HG02852 (cell line): ENCODE data around the gene PTRHD1.
"Not testable (repeated sequence)": the region's sequence is repeated elsewhere in the genome, so short reads cannot be mapped to it uniquely, and the experiment has no call there.

Experiments used
- ATAC-seq: cut with Tn5 transposase; IDR thresholded peaks from one replicate; pipeline ENCODE4 v1.9.1; 2021; ENCODE audit warnings: mild to moderate bottlenecking, moderate library complexity; ENCODE audit not compliant: unreplicated experiment

PTRHD1 gene

DNA sequence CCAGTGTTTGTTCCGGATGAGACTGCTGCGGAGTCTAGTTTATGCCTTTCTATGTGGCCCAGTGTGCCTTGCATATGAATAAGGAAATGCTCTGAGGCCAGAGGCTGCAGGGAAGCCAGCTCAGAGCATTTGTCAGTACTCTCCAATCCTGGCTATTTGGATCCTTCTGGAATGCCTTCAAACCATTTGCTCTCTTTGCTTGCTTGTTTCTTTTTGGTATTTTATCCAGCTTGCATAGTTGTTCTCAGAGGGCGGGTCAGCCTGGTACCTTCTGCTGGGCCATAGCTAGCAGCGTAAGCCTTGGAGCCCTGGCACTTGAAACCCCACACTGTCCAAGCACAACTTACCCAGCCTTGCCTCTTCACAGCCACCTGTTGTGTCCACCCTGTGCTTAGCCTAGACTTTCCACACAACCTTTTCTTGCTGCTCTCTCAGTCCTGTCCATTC is 20.5 kb upstream of the PTRHD1 start:
- no peak for ATAC-seq

DNA sequence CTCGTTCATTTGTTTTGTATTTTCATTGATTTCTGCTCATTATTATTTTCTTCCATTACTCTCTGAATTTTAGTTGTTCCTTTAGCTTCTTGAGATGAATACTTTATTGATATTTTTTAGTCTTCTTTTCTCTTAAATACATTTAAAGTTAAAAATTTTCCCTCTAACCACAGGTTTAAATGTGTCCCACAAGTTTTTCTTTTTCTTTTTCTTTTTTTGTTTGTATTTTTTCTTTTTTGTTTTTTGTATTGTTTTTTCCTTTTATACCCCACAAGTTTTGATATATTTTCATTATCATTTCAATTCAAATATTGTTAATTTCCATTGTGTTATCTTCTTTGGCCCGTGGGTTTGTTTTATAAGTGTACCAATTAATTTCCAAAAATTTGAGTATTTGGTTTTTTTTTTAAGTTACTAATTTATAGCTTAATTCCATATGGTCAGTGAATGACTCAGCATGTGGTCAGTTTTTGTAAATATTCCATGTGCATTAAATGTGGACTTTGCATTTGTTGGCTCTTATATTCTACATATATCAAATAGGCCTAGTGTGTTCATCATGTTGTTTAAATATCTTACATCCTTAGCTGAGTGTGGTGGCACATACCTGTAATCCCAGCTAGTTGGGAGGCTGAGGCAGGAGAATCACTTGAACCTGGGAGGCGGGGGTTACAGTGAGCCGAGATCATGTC is 16.3 kb upstream of the PTRHD1 start:
- ATAC-seq = no peak

DNA sequence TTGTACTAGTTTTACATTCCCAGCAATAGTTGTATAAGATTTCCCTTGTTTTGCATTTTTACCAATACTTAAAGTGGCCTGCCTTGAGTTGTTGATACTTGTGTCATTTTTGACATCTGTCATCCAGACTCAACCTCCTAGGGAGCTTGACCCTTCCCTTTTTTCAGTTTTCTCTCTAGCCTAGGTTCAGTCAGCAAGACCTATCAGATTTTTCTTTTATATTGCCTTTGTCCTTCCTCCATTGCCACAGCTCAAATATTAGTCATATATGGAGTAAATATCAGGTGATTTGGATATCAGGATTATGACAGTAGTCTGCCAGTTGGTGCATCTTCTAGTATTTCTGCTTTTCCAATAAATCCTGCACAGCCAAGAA is 13.5 kb upstream of the PTRHD1 start:
- ATAC-seq = no peak

DNA sequence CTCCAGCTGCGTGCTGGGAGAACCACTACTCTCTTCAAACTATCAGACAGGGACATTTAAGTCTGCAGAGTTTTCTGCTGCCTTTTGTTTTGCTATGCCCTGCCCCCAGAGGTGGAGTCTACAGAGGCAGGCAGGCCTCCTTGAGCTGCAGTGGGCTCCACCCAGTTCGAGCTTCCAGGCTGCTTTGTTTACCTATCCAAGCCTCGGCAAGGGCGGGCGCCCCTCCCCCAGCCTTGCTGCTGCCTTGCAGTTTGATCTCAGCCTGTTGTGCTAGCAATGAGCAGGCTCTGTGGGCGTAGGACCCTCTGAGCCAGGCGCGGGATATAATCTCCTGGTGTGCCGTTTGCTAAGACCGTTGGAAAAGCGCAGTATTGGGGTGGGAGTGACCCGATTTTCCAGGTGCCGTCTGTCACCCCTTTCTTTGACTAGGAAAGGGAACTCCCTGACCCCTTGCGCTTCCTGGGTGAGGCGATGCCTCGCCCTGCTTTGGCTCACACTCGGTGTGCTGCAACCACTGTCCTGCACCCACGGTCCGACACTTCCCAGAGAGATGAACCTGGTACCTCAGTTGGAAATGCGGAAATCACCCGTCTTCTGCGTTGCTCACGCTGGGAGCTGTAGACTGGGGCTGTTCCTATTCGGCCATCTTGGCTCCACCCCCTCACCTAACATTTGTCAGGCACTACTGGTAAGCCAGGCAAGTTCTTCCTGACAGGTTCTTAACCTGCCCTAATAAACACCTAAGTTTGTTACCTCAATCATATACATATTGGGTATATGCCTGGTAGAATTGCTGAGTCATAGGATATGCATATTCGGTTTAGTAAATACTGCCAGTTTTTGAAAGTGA is 12.8 kb upstream of the PTRHD1 start:
- ATAC-seq = not testable (repeated sequence)

DNA sequence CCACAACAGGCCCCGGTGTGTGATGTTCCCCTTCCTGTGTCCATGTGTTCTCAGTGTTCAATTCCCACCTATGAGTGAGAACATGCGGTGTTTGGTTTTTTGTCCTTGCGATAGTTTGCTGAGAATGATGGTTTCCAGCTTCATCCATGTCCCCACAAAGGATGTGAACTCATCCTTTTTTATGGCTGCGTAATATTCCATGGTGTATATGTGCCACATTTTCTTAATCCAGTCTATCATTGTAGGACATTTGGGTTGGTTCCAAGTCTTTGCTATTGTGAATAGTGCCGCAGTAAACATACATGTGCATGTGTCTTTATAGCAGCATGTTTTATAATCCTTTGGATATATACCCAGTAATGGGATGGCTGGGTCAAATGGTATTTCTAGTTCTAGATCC is 7.3 kb upstream of the PTRHD1 start:
- not testable (repeated sequence) for ATAC-seq

DNA sequence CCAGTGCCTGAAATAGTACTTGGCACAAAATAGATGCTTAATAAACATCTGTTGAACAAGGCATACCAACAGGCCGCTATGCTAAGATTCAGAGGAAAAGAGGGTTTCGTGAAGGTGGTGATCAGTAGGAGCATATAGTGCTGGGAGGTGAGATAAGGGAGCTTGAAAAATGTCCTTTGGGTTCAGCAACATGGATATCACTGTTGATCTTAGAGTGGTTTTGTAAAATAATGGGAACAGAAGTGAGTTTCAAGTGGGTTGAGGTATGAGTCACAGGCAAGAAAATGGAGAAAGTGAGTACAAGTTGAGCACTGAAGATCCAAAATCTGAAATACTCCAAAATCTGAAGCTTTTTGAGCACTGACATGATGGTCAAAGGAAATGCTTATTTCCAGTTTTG is 4.5 kb upstream of the PTRHD1 start:
- no peak for ATAC-seq

DNA sequence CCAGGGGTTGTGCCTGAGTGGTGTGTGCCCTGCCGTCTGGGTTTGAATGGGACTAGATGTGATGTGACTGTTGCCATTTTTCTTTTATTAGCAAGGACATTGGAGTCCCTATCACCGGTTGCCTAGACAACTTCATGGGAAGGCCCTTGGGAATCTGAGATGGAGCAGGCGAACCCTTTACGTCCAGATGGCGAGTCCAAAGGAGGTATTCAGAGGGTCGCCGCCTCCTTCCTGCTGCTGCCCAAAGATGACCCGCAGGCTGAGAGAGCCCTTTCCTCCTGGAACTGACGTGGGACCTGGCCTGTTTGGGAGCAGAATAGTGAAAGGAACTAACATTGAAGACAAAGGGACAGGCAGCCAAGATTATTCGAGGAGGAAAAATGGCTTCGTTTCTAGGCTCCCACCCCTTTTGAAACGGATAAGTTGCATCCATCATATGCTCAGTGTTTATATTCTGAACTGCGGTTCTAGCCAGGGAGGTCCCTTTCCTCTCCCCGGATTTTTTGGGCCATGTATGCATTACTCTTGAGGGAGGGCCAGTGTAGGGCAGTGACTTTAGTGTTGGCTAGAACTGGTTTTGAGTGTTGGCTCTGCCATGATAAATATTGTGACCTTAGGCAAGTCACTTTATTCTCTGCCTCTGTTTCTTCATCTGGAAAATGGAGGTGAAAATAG is 707 bp upstream of the PTRHD1 start:
- no peak for ATAC-seq

DNA sequence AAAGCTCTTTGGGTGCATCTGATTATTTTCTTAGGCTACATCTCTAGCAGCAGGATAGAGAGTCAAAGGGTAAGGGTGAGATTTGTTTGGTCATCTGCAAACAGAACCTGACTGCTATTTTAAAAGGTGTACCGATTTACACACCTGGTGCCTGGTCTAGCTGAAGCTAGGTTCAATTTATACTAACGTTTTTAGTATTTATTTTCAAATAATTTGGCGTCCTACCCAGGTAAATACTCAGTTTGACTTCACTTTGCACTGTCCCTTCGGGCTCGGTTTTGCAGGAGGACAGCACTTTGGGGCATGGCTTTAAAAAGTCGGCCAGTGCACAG is 683 bp downstream of the PTRHD1 start:
- no peak for ATAC-seq

DNA sequence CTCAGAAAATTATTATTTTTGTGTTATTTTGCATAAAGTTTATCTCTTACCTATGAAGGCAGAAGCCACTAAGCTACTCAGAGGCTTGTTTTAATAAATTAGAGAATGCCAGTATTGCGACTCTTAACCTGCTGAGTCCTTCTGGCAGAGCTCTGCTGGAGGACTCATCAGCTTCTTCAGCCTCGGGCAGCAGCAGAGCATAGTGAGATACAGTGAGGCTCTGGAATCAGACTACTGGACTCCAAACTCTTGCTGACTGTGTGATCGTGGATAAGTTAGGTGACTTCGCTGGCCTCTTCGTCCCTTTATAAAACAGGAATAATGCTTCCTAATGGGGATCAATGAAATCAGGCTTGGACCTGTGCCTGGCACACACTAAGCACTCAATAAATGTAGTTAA is 1.7 kb downstream of the PTRHD1 start:
- no peak for ATAC-seq

DNA sequence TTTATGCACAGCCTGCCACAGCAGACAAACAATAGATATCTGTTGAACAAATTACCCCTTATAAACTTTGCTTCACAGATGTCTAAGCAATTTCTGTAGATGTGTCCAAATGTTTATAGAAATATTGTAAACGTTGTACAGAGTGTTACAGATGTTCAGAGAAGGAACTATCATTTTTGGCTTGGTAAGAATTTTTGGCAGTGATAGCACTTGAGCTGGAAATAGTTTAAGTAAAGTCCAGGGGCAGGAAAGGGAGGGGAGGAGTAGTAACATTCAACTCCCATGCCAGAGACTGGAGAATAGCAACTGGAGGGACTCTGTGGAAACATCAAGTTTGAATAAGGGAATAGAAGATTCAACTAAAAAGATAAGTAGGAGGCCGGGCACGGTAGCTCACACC is 4.4 kb downstream of the PTRHD1 start:
- no peak for ATAC-seq

DNA sequence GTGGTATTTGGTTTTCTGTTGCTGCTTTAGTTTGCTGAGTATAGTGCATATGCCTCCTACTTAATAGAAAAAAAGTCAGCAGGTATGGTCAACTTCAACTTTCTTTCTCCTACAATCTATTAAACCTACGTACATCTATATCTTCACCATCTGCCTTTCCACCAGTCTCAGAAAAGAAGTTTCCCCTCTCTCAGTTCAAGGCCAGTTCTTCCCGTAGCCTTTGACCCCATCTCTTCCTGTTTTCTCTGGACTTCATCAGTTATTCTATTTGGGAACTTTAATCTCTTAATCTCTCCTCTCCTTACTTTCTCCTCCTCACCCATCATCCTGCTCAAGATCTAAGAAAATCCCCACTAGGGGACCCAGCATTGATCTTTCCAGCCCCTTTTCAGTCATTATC is 5.7 kb downstream of the PTRHD1 start:
- ATAC-seq = no peak

DNA sequence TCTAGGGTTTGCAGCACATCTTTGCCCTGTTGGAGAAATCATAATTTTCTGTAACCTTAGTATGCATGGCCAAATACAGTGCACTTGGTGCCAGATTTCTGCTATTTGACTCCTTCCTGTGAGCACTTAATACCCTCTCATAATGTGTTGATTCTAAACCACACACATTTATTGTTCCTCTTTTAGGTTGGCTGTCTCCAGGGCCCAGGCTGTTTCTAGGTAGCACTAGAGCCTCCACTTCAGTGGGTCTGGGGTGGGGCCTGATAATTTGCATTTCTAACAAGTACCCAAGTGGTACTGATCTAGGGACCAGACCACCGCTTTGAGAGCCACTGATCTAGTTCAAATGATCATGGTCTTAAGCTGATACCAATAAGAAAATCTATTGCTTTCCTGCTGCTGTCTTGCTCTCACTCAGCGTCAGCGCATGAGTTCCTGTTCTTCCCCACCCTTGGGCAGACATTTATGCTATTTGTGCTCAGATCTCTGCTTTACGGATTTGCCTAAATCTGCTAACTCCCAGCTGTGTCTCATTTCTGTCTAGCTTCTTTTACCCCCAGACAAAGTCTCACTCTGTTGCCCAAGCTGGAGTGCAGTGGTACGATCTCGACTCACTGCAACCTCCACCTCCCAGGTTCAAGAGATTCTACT is 7.4 kb downstream of the PTRHD1 start:
- ATAC-seq = peak; percentile 85

DNA sequence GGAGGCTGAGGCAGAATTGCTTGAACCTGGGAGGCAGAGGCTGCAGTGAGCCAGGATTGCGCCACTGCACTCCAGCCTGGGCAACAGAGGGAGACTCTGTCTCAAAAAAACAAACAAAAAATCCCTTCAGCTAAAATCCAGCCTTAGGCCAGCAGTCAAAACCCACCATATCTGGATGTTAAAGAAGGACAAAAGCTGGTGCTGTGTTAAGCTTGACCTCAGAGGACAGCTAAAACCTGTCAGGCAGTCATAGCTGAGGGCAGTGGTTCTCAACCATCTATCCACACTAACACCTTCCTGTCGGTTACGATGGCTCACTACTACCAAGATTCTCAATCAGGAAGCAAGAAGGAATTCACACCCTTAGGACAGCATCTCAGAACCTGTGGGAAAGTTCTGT is 9.6 kb downstream of the PTRHD1 start:
- ATAC-seq = no peak

DNA sequence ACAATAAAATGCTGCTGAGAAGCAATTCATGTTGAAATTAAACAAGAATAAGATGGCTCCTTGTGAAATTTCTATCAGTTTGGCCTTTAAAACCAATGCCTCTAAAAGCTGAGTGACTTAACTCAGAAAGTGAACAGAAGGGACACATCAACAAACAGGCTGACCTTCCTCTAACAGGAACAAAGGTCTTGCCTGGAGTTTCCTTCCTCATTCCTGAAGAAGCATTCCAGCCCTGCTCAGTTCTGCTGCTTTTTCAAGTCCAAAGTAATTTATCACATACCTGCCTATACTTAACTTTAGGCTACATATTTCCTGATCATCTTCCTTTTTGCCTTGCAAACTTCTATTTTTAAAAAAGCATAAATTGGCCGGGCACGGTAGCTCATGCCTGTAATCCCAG is 14.1 kb downstream of the PTRHD1 start:
- no peak for ATAC-seq

DNA sequence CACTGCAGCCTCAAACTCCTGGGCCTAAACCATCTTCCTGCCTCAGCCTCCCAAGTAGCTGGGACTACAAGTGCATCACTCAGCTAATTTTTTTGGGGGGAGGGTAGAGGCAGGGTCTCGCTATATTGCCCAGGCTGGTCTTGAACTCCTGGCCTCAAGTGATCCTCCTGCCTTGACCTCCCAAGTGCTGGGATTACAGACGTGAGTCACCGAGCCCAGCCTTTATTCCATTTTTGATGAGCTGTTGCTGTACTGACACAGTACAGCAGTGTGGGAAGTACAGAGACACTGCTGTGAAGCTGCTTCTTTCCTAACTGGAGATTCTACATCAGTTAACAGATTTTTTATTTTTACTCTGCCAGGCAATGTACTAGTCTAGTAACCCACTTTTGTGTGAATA is 18.8 kb downstream of the PTRHD1 start:
- ATAC-seq = no peak

DNA sequence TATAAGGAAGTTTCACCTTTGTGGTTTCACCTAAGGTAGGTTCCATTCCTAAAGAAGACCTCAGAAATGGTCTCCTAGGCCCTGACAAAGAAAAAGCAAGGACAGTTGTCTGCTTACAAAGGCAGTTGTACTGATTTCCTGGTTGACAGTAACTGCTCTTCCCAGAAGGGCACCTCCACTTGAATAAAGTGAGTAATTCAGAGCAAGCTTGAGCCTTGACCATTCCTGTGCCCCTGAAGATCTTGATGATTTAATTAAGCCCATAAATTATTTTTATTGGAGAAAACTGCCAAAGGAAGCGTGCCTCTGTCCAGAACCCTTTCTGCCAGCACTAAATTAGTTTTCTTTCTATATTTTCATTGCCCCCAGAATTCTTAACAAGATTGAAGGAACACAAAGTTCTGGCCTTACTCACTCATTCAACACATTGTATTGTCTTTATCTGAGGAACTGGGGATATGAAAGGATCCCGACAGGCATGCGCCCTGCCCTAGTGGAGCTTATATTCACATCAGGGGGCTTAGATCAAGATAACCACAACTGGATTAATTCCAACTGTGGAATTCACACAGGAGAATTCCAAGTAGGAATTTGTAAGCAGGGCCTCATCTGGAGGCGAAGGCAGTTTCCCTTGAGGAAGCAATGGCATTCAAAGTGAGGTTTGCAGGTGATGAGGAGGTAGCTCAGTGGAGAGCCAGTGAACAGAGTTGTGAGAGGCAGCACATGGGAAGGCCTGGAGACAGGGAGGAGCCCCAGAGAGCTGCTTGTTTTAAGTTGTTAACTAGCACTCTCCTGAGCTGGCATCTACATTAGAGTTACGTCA is 21.2 kb downstream of the PTRHD1 start:
- no peak for ATAC-seq

DNA sequence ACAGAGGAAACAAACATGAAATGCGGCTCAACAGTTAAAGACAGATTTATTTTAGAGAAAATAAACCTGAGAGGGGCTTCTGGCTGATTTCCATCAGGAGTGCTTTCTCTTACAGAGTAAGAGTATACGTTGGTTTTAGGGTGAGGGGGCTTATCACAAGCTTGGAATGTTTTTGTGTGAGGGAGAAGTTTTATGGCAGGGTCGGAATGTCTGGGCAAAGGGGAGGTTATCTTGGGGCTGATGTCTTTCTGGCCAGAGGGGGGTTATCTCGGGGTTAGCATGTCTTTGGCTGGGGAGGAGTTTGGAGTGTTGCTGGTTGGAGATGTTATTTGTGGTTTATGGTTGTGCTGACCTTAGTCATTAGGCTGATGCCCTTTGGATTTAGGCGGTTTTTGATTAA is 22.1 kb downstream of the PTRHD1 start:
- no peak for ATAC-seq

DNA sequence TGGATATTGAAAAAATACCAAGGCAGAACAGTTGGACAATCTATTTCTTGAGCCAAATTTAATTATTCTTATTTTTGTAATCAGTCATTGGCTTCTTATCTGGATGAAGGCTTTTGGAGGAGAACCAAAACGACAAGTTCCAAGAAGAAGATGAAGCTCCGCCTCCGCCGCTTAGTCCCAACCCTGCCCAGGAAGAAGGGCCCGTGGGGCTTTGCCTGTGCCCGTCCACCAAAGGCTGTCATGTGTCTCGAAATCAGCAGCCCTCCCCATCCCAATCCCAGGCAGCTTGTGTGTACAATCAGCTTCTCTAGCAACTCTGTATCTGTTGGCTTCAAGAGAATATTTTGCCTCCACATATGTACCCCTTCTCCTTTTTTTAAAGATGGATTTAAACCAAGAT is 24.6 kb downstream of the PTRHD1 start:
- ATAC-seq = no peak

DNA sequence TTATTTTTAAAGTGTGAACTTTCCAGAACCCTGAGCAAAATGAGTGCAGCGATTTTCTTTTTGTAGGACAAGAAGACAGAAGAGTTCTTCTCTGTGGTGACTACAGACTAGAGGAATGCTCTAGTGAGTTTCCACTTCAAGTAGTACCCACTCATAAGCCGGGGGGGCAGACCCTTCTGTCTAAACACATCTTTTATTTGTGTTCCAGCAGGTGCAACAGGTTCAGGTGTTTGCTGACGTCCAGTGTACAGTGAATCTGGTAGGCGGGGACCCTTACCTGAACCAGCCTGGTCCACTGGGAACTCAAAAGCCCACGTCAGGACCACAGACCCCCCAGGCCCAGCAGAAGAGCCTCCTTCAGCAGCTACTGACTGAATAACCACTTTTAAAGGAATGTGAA is 25.2 kb downstream of the PTRHD1 start:
- no peak for ATAC-seq

DNA sequence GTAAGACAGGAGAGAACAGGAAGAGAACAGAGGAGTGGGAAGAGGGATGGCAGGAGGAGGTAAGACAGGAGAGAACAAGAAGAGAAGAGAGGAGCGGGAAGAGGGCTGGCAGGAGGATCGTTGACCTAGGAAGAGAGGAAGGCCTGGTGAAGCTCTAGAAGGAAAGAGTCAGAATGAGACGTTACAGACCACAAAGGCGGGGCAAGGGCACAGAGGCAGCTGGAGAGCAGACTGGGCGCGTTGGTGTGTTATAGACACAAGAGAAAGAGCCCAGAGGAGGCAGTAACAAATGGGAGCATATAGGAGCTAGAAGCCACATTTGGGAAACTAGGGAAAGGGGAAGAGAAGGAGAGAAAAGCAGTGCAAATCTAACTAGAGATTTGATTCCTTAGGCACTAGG is 26.6 kb downstream of the PTRHD1 start:
- no peak for ATAC-seq

DNA sequence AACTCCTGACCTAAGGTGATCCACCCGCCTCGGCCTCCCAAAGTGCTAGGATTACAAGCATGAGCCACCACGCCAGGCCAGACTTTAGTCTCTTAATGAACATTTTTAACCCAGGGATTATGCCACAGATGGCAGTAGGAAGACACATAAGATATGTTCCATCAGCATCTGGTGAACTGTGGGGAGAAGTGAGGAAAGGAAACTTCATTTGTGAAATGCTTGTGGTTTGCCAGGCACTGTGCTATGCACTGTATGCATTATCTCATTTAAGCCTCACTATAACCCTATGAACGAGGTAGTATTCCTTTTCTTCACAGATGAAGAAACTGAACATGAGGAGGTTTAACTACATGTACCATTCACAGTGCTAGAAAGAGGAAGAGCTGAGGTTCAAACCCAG is 29.3 kb downstream of the PTRHD1 start:
- no peak for ATAC-seq
